Rectal smooth muscle tissue (tissue), 1 donor: ENCODE data around the gene ZMIZ1.

Source experiments
- H3K27ac ChIP-seq: one replicate; pipeline ENCODE4 v1.7.0; 2013; ENCODE audit warnings: low read depth, low read length, inconsistent platforms
- H3K27me3 ChIP-seq: one replicate; pipeline ENCODE4 v1.7.0; 2013; ENCODE audit warnings: low read length; ENCODE audit not compliant: control insufficient read depth, insufficient read depth
- H3K36me3 ChIP-seq: one replicate; pipeline ENCODE4 v1.7.0; 2013; ENCODE audit warnings: low read length; ENCODE audit not compliant: control insufficient read depth, insufficient read depth
- H3K4me1 ChIP-seq: one replicate; pipeline ENCODE4 v1.7.0; 2013; ENCODE audit warnings: low read length; ENCODE audit not compliant: control insufficient read depth, insufficient read depth
- H3K4me3 ChIP-seq: one replicate; pipeline ENCODE4 v1.7.0; 2013; ENCODE audit warnings: low read length
- H3K9ac ChIP-seq: one replicate; pipeline ENCODE4 v1.7.0; 2013; ENCODE audit warnings: low read length

Gene ZMIZ1

DNA sequence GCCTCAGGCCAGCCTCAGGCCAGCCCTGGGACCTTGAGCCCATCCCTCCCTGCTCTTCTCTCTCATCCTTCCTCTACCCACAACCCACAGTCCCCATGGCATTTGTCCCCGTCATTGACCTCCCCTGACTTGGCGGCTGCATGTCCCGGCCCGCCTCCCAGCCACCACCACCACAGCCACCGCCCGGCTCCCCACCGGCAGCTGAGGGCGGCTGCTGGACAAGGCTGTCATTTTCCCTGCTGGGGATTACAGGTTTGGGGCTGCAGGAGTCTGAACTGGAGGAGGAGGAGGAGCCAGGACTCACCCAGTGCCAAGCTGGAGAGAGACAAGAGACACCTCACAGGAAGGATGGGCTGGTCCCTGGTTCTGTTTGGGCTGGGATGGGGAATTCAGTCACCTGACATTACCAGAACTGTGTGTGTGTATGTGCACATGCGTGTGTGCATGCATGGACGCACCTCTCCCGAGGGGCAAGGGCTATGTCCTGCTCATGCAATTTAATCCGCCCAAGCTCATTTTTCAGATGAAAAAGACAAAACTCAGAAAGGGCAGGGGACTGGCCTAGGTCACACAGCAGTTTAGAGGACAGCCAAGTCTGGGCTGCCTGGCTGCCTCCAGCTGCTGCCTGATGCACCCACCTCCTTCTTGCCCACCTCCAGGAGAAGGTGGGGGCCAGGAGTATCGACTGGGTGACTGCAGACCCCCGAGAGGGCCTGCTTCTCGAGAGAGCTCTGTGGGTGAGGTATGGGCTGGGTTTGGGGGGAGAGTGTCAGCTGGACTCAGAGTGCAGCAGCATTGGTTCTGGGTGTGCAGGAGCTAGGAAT is 113.1 kb downstream of the ZMIZ1 start:
- Histone ChIP-seq H3K27ac (peak overlapping the region; percentile 70), H3K4me3 (no peak overlapping the region), H3K9ac (no peak overlapping the region), H3K36me3 (no peaks in the 10 kb centered on the region), H3K4me1 (peaks cover 73% of the 10 kb centered on the region), H3K27me3 (no peaks in the 10 kb centered on the region)

DNA sequence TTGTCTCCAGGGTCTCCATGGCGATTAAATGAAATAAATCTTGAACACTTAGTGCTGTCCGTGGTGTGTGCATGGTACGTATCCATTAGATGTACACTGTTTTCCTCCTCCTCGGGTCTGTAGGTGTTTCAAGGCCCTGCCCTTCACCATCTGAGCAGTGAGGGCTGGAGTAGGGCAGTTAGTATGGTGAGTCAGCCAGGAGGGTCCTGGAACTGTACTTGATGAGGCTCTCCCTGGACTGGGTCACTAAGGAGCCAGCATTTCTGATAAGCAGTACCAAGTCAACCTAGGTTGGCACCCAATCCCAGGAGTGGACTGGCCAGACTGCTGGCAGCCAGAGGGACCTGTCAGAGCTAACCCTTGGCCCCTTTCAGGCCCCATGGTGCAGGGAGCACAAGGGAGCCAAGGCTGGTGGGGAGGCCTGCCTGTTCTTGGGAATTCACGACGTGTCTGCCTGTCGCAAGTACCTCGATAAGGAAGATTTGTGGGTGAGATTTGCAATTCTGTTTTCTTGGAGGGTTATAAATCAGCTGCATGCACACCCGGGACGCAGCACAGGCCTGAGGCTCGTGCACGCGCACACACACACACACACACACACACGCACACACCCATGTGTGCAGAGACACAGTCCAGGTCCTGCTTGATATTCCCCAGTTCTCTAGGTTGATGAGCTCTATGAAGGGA is 114.2 kb downstream of the ZMIZ1 start:
- Histone ChIP-seq H3K4me1 (peaks cover 62% of the 10 kb centered on the region), H3K27me3 (no peaks in the 10 kb centered on the region), H3K27ac (peak overlapping the region; percentile 70), H3K4me3 (no peak overlapping the region), H3K36me3 (peaks cover 4% of the 10 kb centered on the region), H3K9ac (no peak overlapping the region)

DNA sequence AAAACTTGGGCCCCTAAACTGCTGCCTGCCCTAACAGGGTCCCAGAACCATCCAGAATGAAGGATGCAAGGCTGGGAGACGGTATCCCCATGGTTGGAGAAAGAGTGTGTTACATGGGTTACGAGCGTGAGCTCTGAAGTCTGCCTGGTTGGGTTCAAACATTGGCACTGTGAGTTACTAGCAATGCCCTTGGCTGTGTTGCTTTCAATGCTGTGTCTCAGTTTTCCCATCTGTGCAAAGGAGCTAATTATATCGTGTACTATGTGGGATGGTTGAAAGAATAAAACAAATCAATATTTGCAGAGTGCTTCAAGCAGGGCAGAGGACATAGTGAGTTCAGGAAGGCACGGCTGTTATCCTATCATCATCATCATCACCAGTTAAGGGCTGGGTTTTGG is 114.7 kb downstream of the ZMIZ1 start:
- H3K4me1 ChIP-seq, result peaks cover 57% of the 10 kb centered on the region
- no peak overlapping the region for H3K4me3 ChIP-seq
- H3K36me3 ChIP-seq, result peaks cover 4% of the 10 kb centered on the region
- no peaks in the 10 kb centered on the region for H3K27me3 ChIP-seq
- H3K27ac ChIP-seq, result peak overlapping the region; percentile 70
- no peak overlapping the region for H3K9ac ChIP-seq

DNA sequence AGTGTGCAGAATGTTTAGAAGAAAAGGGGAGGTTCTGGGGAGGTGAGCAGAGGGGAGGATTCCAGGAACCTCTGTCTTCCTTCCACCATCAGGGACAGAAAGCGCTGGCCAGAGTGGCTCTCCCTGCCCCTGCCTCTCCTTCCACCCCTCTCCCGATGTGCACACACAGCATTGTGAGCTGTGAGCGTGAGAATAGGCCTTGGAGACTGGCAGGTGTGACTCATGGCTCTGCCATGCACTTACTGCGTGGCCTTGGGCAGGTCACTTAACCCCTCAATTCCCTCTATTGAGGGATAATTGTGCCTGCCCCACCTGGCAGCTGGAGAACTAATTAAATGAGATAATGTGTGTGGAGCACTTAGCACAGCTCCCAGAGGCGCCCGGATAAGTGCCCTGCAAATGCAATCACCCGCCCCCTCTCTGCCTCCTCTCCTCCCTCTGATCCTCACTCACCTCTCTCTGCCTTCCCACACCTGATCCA is 115.4 kb downstream of the ZMIZ1 start:
- no peak overlapping the region for H3K4me3 ChIP-seq
- peak overlapping the region; percentile 70 for H3K27ac ChIP-seq
- peaks cover 4% of the 10 kb centered on the region for H3K36me3 ChIP-seq
- no peak overlapping the region for H3K9ac ChIP-seq
- H3K27me3 ChIP-seq, result no peaks in the 10 kb centered on the region
- peaks cover 51% of the 10 kb centered on the region for H3K4me1 ChIP-seq

DNA sequence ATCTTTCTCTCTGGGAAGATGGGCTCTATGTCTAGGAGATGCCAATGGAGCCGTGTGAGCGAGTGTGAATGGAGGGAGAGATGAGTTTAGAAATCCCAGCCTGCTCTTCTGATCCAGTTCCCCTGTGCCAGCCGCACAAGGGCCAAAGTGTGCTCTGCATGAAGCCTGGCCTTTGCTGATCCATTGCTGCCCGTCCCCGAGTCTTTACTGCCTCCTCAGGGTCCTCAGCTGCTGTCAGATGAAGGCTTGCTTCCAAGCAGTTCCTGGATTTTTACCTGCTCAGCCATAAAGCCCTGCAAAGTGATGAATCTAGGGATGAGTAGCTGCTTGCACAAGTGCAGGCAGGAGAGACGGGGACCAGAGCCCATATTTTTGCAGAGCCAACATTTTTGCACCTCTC is 115.9 kb downstream of the ZMIZ1 start:
- peaks cover 4% of the 10 kb centered on the region for H3K36me3 ChIP-seq
- peaks cover 48% of the 10 kb centered on the region for H3K4me1 ChIP-seq
- no peak overlapping the region for H3K4me3 ChIP-seq
- H3K9ac ChIP-seq, result no peak overlapping the region
- peak overlapping the region; percentile 70 for H3K27ac ChIP-seq
- no peaks in the 10 kb centered on the region for H3K27me3 ChIP-seq

- Histone ChIP-seq H3K27me3 (no peaks in the 10 kb centered on the region), H3K27ac (peak overlapping the region; percentile 70), H3K4me3 (no peak overlapping the region), H3K36me3 (peaks cover 4% of the 10 kb centered on the region), H3K9ac (no peak overlapping the region), H3K4me1 (peaks cover 48% of the 10 kb centered on the region)
Observed at GRCh38 chr10:79185067-79185774, 116.5 kb downstream of the ZMIZ1 start.

DNA sequence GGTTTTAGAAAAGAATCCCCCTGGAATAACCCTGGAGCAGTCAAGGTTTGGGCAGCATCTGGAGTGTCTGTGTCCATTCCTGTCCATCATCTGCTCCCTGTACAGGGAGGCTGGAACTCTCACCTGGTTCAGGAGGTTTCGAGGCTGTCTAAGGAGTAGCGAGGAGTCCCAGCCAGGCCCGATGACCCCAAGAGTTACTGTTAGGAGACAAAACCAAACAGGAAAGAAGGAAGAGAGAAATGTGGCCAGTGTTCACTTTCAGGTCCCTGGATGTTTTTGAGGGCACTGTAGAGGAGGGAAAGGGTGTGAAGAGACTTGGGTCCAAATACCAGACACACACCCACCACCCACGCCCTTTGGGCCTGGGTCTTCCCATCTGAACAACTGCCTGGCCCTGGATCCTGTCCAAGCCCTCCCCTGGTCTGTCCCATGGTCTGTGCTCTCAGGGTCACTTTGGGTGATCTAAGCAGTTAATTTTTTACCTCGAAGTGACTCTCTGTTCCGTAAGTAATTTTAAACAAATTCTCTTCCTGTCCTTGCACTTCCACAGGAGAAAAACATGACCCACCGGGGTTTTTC is 117.1 kb downstream of the ZMIZ1 start:
- no peaks in the 10 kb centered on the region for H3K27me3 ChIP-seq
- no peak overlapping the region for H3K4me3 ChIP-seq
- H3K9ac ChIP-seq, result no peak overlapping the region
- peaks cover 4% of the 10 kb centered on the region for H3K36me3 ChIP-seq
- peaks cover 48% of the 10 kb centered on the region for H3K4me1 ChIP-seq
- H3K27ac ChIP-seq, result peak overlapping the region; percentile 70

GRCh38 chr10:79186486-79187120 is 117.8 kb downstream of the ZMIZ1 start:
- Histone ChIP-seq H3K9ac (no peak overlapping the region), H3K27me3 (no peaks in the 10 kb centered on the region), H3K4me3 (no peak overlapping the region), H3K36me3 (peaks cover 4% of the 10 kb centered on the region), H3K4me1 (peaks cover 48% of the 10 kb centered on the region), H3K27ac (no peak overlapping the region)

GRCh38 chr10:79187121-79187940 is 118.6 kb downstream of the ZMIZ1 start:
- H3K27ac ChIP-seq, result no peak overlapping the region
- no peak overlapping the region for H3K9ac ChIP-seq
- peaks cover 42% of the 10 kb centered on the region for H3K4me1 ChIP-seq
- H3K4me3 ChIP-seq, result no peak overlapping the region
- H3K36me3 ChIP-seq, result peaks cover 4% of the 10 kb centered on the region
- no peaks in the 10 kb centered on the region for H3K27me3 ChIP-seq

- Histone ChIP-seq H3K36me3 (peaks cover 4% of the 10 kb centered on the region), H3K27ac (no peak overlapping the region), H3K4me1 (peaks cover 32% of the 10 kb centered on the region), H3K27me3 (no peaks in the 10 kb centered on the region), H3K9ac (no peak overlapping the region), H3K4me3 (no peak overlapping the region)
Observed at GRCh38 chr10:79188154-79188965, 119.6 kb downstream of the ZMIZ1 start.

GRCh38 chr10:79189181-79189580 is 120.4 kb downstream of the ZMIZ1 start:
- H3K27me3 ChIP-seq, result no peaks in the 10 kb centered on the region
- H3K36me3 ChIP-seq, result peaks cover 4% of the 10 kb centered on the region
- no peak overlapping the region for H3K27ac ChIP-seq
- no peak overlapping the region for H3K4me3 ChIP-seq
- no peak overlapping the region for H3K9ac ChIP-seq
- peaks cover 23% of the 10 kb centered on the region for H3K4me1 ChIP-seq
